ENCODE measurements around the gene BRF1. TPM values are rescaled to one million over a fixed set of nuclear protein-coding genes. Genes with fewer than 3 reads are reported as not detected.

The BRF1 gene
- total and polyA plus RNA-seq, 2 of the 8 experiments (the other 6 are each of a cell fraction or from before 2014, with no cell fraction given), result 7.7 to 18.3 TPM

- no peak for TF ChIP-seq RAD21 (IDR thresholded peaks at IDR 0.05 in 1 of 2, conservative IDR thresholded peaks at IDR 0.05 in 1 of 2; ENCODE audit: low read depth in 2 of 2, low read length in 2 of 2)
- TF ChIP-seq SP1 (IDR thresholded peaks at IDR 0.05; ENCODE audit: low read depth, low read length), result no peak
- TF ChIP-seq SP4 (IDR thresholded peaks at IDR 0.05; ENCODE audit: low read length), result no peak
- TF ChIP-seq HDAC6 (IDR thresholded peaks at IDR 0.05; ENCODE audit: low read depth, low read length), result no peak
- TF ChIP-seq ZNF274 (IDR thresholded peaks at IDR 0.05; ENCODE audit: borderline replicate concordance, extremely low read depth, low read length), result no peak
- no peak for TF ChIP-seq TAF1 (IDR thresholded peaks at IDR 0.05; ENCODE audit: low read depth, low read length)
Observed at GRCh38 chr14:105209646-105210045, 91.2 kb downstream of the BRF1 start (continued).
